ENCODE results near the gene SYNE2.

Gene SYNE2

DNA sequence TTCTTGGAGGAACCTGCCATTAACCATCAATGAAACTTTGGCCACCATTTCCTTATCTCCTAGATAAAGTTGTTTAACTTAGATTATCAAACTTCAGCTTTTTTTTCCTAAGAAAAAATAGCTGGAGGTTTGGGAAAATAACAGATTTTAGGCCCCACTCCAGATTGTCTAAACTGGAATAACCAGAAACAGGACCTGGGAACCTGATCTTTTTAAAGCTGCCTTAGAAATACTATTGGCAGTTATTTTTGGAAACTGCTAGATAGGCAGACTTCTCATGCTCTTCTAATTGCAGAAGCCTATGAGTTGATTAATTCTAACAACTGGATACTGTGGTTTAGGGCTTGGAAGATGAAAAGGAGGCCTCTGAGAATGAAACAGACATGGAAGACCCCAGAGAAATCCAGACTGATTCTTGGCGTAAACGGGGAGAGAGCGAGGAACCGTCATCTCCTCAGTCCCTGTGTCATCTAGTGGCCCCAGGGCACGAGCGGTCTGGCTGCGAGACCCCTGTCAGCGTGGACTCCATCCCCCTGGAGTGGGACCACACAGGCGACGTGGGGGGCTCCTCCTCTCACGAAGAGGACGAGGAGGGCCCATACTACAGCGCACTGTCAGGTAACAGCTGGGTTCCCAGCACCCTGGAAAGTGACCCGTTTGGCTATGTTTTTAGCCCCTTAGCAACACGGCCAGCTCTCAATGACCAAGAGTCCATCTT lies 361.2 kb downstream of the SYNE2 start:
- H3K4me3 ChIP-seq (ENCODE audit: low read depth, low read length): no peak overlapping the region
- no peak for DNase-seq (ENCODE audit: low read depth)
- TF ChIP-seq, protein P1, sequence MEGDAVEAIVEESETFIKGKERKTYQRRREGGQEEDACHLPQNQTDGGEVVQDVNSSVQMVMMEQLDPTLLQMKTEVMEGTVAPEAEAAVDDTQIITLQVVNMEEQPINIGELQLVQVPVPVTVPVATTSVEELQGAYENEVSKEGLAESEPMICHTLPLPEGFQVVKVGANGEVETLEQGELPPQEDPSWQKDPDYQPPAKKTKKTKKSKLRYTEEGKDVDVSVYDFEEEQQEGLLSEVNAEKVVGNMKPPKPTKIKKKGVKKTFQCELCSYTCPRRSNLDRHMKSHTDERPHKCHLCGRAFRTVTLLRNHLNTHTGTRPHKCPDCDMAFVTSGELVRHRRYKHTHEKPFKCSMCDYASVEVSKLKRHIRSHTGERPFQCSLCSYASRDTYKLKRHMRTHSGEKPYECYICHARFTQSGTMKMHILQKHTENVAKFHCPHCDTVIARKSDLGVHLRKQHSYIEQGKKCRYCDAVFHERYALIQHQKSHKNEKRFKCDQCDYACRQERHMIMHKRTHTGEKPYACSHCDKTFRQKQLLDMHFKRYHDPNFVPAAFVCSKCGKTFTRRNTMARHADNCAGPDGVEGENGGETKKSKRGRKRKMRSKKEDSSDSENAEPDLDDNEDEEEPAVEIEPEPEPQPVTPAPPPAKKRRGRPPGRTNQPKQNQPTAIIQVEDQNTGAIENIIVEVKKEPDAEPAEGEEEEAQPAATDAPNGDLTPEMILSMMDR (IDR thresholded peaks at IDR 0.05; ENCODE audit: insufficient read depth, low read depth, low read length, missing control alignments): no peak

- DNase-seq (ENCODE audit: low read depth): no peak
- no peak overlapping the region for H3K4me3 ChIP-seq (ENCODE audit: low read depth, low read length)
- TF ChIP-seq, protein P1 (IDR thresholded peaks at IDR 0.05; ENCODE audit: insufficient read depth, low read depth, low read length, missing control alignments): no peak
These were observed 362.5 kb downstream of the SYNE2 start for GRCh38 chr14:64215274-64215673.

DNA sequence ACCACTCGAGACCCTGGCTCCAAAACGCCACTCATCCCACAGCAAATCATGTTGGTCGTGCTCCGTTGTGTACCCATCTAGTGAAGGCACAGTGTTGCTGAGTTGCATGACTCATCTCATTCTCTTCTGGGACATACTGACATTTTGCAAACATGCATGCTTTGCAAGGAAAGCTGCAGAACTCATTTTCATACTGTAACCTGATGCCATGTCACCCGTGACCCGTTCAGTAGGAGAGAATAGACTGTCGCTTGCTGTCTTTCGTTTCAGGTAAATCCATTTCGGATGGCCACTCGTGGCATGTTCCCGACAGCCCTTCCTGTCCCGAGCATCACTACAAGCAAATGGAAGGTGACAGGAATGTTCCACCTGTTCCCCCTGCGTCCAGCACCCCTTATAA lies 363.2 kb downstream of the SYNE2 start:
- no peak overlapping the region for H3K4me3 ChIP-seq (ENCODE audit: low read depth, low read length)
- TF ChIP-seq, protein P1 (IDR thresholded peaks at IDR 0.05; ENCODE audit: insufficient read depth, low read depth, low read length, missing control alignments): no peak
- DNase-seq (ENCODE audit: low read depth): no peak

- DNase-seq (ENCODE audit: low read depth): peak; percentile 64
- TF ChIP-seq, protein P1 (IDR thresholded peaks at IDR 0.05; ENCODE audit: insufficient read depth, low read depth, low read length, missing control alignments): no peak
- no peak overlapping the region for H3K4me3 ChIP-seq (ENCODE audit: low read depth, low read length)
These were observed 364.5 kb downstream of the SYNE2 start for GRCh38 chr14:64217308-64217707.

DNA sequence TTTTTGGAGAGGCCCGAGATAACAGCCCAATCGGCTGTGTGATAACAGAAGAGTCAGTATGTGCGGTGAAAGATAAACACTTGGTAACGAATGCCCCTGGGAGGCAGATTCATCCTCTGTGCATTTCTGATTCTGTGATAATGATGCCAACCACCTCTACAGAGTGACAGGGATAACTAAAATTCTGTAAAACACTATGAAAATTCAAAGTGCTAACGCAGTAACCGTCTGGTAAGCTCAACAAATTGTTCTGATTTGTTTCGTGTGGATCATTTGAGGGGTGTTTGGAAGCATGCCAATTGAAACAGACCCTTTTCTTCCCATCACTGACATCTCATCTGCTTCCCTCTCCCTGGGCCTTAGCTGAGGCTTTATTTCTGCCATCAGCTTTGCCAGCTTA lies 365.0 kb downstream of the SYNE2 start:
- no peak for DNase-seq (ENCODE audit: low read depth)
- H3K4me3 ChIP-seq (ENCODE audit: low read depth, low read length): no peak overlapping the region
- TF ChIP-seq, protein P1 (IDR thresholded peaks at IDR 0.05; ENCODE audit: insufficient read depth, low read depth, low read length, missing control alignments): no peak

GRCh38 chr14:64218344-64219240 lies 365.8 kb downstream of the SYNE2 start:
- DNase-seq (ENCODE audit: low read depth): peak; percentile 58
- no peak overlapping the region for H3K4me3 ChIP-seq (ENCODE audit: low read depth, low read length)
- TF ChIP-seq, protein P1 (IDR thresholded peaks at IDR 0.05; ENCODE audit: insufficient read depth, low read depth, low read length, missing control alignments): no peak

Measured in GM12865 (cell line).